Measurements from ENCODE around the gene AUTS2. TPM values are rescaled to one million over a fixed set of nuclear protein-coding genes. Genes with fewer than 3 reads are reported as not detected.
A peak's percentile ranks its signal among the peaks of the same experiment; 100 is the strongest.

Gene AUTS2
- total RNA-seq, 1 experiment from 2014 or later: 256 TPM

- H3K27me3 ChIP-seq (ENCODE audit: insufficient read depth, low read length): no peaks in the 10 kb centered on the region
- H4K5ac ChIP-seq (ENCODE audit: insufficient read length, low read depth, low read length): no peak overlapping the region
- H3K4me1 ChIP-seq (ENCODE audit: insufficient read depth, low read length): peaks cover 11% of the 10 kb centered on the region; the same call in 1 of the 2 replicates
- H3K27ac ChIP-seq (ENCODE audit: insufficient read length, low read depth, low read length): no peak overlapping the region
- H2BK15ac ChIP-seq (ENCODE audit: low read depth, low read length): no peak overlapping the region
- H3K14ac ChIP-seq (ENCODE audit: insufficient read depth, low read length): no peak overlapping the region
- H3K9ac ChIP-seq (ENCODE audit: extremely low read depth, insufficient read length, low read length): no peak overlapping the region
- no peak overlapping the region for H4K8ac ChIP-seq (replicated peaks; ENCODE audit: insufficient read length, low read depth, low read length)
- no peak overlapping the region for H2BK5ac ChIP-seq (ENCODE audit: insufficient read length, low read length)
- TF ChIP-seq CTCF (conservative IDR thresholded peaks at IDR 0.05): no peak
- no peak overlapping the region for H2AK5ac ChIP-seq (ENCODE audit: insufficient read length, low read length)
- H2AFZ ChIP-seq (ENCODE audit: low read length): no peak overlapping the region
- H2BK120ac ChIP-seq (ENCODE audit: low read depth, low read length, poor library complexity, severe bottlenecking): no peak overlapping the region
- no peak overlapping the region for H3K23ac ChIP-seq (ENCODE audit: insufficient read length, low read depth, low read length)
- H3K4me2 ChIP-seq (ENCODE audit: insufficient read depth, insufficient read length, low read length): no peak overlapping the region
- Mint-ChIP-seq H3K4me1 (peaks cover 19 to 21% of the 10 kb centered on the region in 2 experiments), H3K36me3 (ENCODE audit: insufficient read depth in 1 of 3, low read depth in 3 of 3) (peaks cover 8 to 16% (median 10%) of the 10 kb centered on the region in 3 experiments; a peak in 6 of 7 replicates), H3K27me3 (ENCODE audit: low read depth) (peaks cover 4% of the 10 kb centered on the region; the same call in 1 of the 2 replicates), H3K4me3 (no peak overlapping the region), H3K9me3 (peaks cover 8 to 15% of the 10 kb centered on the region in 2 experiments; a peak in 4 of 5 replicates), H3K27ac (peak overlapping the region in 1 of 3 experiments; percentile 65; a peak in 1 of 7 replicates)
- DNase-seq: no peak
- WGBS (ENCODE audit: extremely low coverage, insufficient read length, low lambda C conversion rate): no CpG with 5 or more reads among the region's 7 CpGs
- H3T11ph ChIP-seq (ENCODE audit: low read length): no peak overlapping the region
- no peak overlapping the region for H4K91ac ChIP-seq (ENCODE audit: insufficient read length, low read depth, low read length)
- no peaks in the 10 kb centered on the region for H3K79me1 ChIP-seq (ENCODE audit: insufficient read depth, low read depth, low read length, poor library complexity, severe bottlenecking)
- H3K79me2 ChIP-seq (ENCODE audit: insufficient read depth, low read length): no peaks in the 10 kb centered on the region; the same call in 1 of the 2 replicates
- H3K9me3 ChIP-seq (ENCODE audit: control insufficient read depth, low read depth, low read length): no peaks in the 10 kb centered on the region
- no peak overlapping the region for H3K4ac ChIP-seq (ENCODE audit: low read depth, low read length)
- H4K20me1 ChIP-seq (ENCODE audit: control insufficient read depth, insufficient read depth, insufficient read length): no peaks in the 10 kb centered on the region
- H2BK12ac ChIP-seq (ENCODE audit: insufficient read length, low read depth, low read length): no peak overlapping the region
- no peaks in the 10 kb centered on the region for H3K23me2 ChIP-seq (ENCODE audit: insufficient read length, low read depth, low read length, poor library complexity, severe bottlenecking)
- no peak overlapping the region for H3K18ac ChIP-seq (ENCODE audit: insufficient read length, low read depth, low read length)
- H2BK20ac ChIP-seq (ENCODE audit: low read depth, low read length, poor library complexity, severe bottlenecking): no peak overlapping the region
- no peak overlapping the region for H3K56ac ChIP-seq (ENCODE audit: insufficient read length, low read depth, low read length)
These were observed 1232.2 kb downstream of the AUTS2 start for GRCh38 chr7:70830426-70830825.

Data from H9 (cell line).